Nephron progenitor cell (in vitro differentiated cells): ENCODE data around the gene CXCL11.

Experiments
- DNase-seq: peaks from one replicate; pipeline ENCODE4 v3.0.0; 2021
- H3K27ac Mint-ChIP-seq: 2 replicates; pipeline ENCODE4 v1.8.0; 2021; ENCODE audit warnings: mild to moderate bottlenecking, moderate library complexity, mixed read lengths
- H3K27me3 Mint-ChIP-seq: 2 replicates; pipeline ENCODE4 v1.8.0; 2021; ENCODE audit warnings: mild to moderate bottlenecking, low read depth, mixed read lengths; ENCODE audit not compliant: poor library complexity
- H3K36me3 Mint-ChIP-seq: 2 replicates; pipeline ENCODE4 v1.8.0; 2021; ENCODE audit warnings: low read depth, mixed read lengths
- H3K4me1 Mint-ChIP-seq: 2 replicates; pipeline ENCODE4 v1.8.0; 2021; ENCODE audit warnings: mixed read lengths
- H3K4me3 Mint-ChIP-seq: 2 replicates; pipeline ENCODE4 v1.8.0; 2021; ENCODE audit warnings: mild to moderate bottlenecking, moderate library complexity, mixed read lengths
- H3K9me3 Mint-ChIP-seq: 2 replicates; pipeline ENCODE4 v1.8.0; 2021; ENCODE audit warnings: mild to moderate bottlenecking, moderate library complexity, mixed read lengths
- TF ChIP-seq, protein P1 (sequence below): fragments of 200-600 bp; sonication (generic); IDR thresholded peaks from 2 replicates; pipeline ENCODE4 v1.5.0; 2021; ENCODE audit warnings: antibody characterized with exemption

The CXCL11 gene

DNA sequence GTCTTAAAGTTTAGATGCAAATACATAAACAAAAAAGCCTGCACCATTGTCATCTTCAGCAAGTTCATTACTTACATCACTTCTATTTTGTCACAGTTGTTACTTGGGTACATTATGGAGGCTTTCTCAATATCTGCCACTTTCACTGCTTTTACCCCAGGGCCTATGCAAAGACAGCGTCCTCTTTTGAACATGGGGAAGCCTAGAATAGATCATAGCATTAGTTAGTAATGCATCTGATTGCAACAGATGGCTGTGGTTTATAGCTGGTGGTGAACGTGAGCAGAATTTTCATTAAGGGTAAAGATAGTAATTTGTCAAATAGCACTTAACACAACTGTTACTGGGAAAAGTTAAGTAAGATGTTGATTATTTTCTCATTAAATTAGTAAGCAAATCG is 729 bp downstream of the CXCL11 start:
- Mint-ChIP-seq H3K4me1 (no peaks in the 10 kb centered on the region), H3K27ac (no peak overlapping the region), H3K36me3 (no peaks in the 10 kb centered on the region), H3K9me3 (no peaks in the 10 kb centered on the region), H3K27me3 (peaks cover 6% of the 10 kb centered on the region), H3K4me3 (no peak overlapping the region)
- DNase-seq = no peak
- TF ChIP-seq, protein P1, sequence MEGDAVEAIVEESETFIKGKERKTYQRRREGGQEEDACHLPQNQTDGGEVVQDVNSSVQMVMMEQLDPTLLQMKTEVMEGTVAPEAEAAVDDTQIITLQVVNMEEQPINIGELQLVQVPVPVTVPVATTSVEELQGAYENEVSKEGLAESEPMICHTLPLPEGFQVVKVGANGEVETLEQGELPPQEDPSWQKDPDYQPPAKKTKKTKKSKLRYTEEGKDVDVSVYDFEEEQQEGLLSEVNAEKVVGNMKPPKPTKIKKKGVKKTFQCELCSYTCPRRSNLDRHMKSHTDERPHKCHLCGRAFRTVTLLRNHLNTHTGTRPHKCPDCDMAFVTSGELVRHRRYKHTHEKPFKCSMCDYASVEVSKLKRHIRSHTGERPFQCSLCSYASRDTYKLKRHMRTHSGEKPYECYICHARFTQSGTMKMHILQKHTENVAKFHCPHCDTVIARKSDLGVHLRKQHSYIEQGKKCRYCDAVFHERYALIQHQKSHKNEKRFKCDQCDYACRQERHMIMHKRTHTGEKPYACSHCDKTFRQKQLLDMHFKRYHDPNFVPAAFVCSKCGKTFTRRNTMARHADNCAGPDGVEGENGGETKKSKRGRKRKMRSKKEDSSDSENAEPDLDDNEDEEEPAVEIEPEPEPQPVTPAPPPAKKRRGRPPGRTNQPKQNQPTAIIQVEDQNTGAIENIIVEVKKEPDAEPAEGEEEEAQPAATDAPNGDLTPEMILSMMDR = no peak

DNA sequence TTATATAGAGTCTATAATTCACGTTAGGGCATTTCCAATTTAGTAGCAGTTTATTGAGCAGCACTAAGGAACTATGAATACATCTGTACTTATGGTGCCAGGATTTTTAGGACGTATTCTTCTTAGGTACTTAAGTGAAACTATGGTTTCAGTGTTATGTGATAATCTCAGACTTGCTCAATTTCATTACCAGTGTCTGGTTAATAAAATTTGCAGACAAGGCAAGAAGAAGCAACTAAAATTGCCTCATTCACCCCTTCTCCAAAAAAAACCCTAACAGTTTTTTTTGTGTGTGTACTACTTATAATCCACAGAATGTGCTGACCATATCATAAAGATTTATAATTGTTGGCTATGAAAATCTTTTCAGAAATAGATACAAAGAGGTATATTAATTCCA is 6.6 kb downstream of the CXCL11 start:
- no peak for DNase-seq
- Mint-ChIP-seq H3K27me3 (peaks cover 35% of the 10 kb centered on the region), H3K36me3 (no peaks in the 10 kb centered on the region), H3K9me3 (no peaks in the 10 kb centered on the region), H3K27ac (no peak overlapping the region), H3K4me3 (no peak overlapping the region), H3K4me1 (peaks cover 3% of the 10 kb centered on the region)
- TF ChIP-seq, protein P1 = no peak

DNA sequence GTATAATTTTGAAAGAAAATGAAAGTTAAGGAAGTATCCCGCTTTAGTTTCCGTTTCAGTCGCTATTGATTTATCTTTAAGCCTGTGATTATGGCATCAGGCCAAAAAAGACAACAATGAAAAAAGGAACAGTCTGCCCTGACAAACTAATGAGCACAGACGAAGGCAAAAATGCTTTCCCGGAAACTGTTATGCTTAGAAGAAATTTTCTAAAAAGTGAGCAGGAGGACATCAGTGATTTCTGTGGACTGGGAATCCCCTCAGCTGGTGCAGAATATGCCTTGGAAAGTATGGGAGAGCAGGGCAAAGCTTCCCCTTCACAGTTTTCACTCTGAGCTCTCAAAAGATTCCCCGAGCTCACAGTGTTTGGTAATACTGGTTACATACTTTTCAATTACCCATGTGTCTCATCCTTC is 7.5 kb downstream of the CXCL11 start:
- Mint-ChIP-seq H3K27ac (no peak overlapping the region), H3K27me3 (peaks cover 35% of the 10 kb centered on the region), H3K4me1 (peaks cover 8% of the 10 kb centered on the region), H3K9me3 (no peaks in the 10 kb centered on the region), H3K4me3 (no peak overlapping the region), H3K36me3 (no peaks in the 10 kb centered on the region)
- DNase-seq = no peak
- TF ChIP-seq, protein P1 = no peak

DNA sequence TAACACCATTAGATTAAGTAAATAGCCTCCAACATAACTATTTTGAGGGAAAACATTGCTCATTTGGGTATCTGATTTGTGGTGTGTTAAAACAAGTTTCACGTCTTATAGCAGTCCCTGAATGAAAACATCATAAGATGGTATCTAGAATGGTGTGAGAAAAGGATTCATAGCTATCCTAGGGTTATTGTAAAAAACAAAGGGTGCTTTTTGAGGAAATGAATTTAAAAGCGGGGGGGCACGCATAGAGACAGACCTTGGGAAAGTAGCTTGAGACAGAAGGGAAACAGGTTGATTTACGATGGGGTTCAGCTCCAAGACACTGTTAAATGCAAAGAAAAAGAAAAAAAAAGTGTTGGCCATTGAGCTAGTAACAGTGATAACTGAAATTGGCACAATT is 11.8 kb downstream of the CXCL11 start:
- Mint-ChIP-seq H3K36me3 (no peaks in the 10 kb centered on the region), H3K27me3 (peaks cover 26% of the 10 kb centered on the region), H3K4me1 (peaks cover 8% of the 10 kb centered on the region), H3K4me3 (no peak overlapping the region), H3K9me3 (no peaks in the 10 kb centered on the region), H3K27ac (no peak overlapping the region)
- no peak for DNase-seq
- TF ChIP-seq, protein P1 = no peak

DNA sequence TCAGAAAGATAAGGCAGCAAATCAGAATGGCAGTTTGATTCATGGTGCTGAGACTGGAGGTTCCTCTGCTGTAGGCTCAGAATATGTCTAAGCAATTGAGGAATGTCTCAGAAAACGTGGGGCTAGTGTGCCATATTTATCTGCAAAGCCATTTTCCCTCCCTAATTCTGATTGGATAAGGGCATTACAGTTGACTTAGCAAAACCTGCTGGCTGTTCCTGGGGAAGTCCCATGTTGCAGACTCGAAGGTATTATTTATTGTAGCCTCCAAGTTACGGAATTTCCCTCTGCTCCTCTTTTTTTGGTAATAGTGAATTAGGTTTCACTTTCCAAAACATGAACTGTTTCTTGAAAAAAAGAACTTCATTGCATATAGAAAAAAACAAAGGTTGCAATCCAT is 12.5 kb downstream of the CXCL11 start, which contains the start of gene CXCL10:
Gene CXCL10, minus strand, starts transcription at position 109 of the 400 bp plus-strand sequence. Its CDS starts 66 bp downstream, at position 43.
- Mint-ChIP-seq H3K36me3 (no peaks in the 10 kb centered on the region), H3K27ac (no peak within 1 kb of the TSS), H3K4me1 (peaks cover 8% of the 10 kb centered on the region), H3K9me3 (no peaks in the 10 kb centered on the region), H3K27me3 (peaks cover 20% of the 10 kb centered on the region), H3K4me3 (no peak within 1 kb of the TSS)
- no peak for DNase-seq
- TF ChIP-seq, protein P1 = no peak

DNA sequence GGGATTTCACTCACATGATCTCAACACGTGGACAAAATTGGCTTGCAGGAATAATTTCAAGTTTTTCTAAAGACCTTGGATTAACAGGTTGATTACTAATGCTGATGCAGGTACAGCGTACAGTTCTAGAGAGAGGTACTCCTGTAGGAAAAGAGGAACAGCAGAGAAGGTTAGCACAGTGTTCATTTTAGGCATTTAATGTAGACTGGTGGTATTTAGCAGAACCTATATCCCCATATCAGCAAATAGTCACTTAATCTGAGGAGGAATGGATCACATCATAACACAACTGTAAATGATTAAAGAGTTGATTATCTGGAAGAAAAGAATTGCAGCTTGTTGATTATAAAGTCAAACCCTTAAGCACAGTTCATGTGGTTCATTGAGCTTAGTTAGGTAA is 13.2 kb downstream of the CXCL11 start:
- no peaks in the 10 kb centered on the region for H3K9me3 Mint-ChIP-seq
- H3K27ac Mint-ChIP-seq = no peak overlapping the region
- TF ChIP-seq, protein P1 = no peak
- no peak overlapping the region for H3K4me3 Mint-ChIP-seq
- H3K4me1 Mint-ChIP-seq = peaks cover 8% of the 10 kb centered on the region
- peaks cover 20% of the 10 kb centered on the region for H3K27me3 Mint-ChIP-seq
- DNase-seq = no peak
- H3K36me3 Mint-ChIP-seq = no peaks in the 10 kb centered on the region
